Activated CD8-positive, alpha-beta memory T cell treated with anti-CD3 and anti-CD28 coated beads, Interleukin-2, amount 50 U/mL, for 4 hours (primary cell): ENCODE data around the gene GBP7.
"Not testable (repeated sequence)": the region's sequence is repeated elsewhere in the genome, so short reads cannot be mapped to it uniquely, and the experiment has no call there.

Source experiments
- DNase-seq: peaks from one replicate; pipeline ENCODE4 v3.0.0-alpha.2; 2020

GBP7 gene

DNA sequence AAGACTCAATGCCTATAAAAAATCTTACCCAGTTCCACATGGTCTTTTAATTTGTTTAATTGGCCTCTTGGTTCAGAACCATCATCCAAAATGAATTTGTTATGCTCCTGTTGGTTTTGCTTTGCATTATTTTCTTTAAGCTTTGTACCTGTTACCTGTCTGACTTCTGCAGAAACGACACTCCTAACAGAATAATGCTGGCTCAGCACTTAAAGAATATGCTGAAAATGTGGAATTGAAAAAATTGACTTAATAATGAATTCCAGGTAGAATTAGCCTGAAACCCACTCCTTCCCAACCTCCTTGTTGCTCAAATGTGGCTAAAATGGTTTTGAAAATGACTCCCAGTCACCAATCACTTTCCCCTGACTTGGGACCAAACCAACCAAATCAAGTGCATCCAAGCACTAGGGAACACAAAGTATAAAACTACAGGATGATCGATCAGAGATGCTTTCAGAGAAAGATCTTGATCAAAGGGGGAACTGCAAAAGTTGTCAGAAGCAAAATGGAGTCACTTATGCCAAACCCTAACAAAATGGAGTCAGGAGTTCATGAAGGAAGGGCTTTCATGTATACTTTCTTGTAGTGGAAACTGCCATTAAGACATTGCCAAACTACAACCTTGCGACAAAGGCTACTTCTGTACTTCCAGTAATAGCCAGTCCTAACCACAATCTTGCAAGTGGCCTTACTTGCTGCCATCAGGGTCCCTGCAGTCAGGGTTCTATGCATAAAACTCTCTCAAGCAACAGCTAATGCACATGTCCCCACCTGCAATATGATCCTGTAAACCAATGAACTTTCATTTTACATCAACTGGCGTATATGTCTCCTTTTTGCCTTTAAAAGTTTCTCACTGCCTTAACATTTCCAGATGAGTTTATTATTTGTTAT is 5.4 kb downstream of the GBP7 start:
- DNase-seq, result no peak

DNA sequence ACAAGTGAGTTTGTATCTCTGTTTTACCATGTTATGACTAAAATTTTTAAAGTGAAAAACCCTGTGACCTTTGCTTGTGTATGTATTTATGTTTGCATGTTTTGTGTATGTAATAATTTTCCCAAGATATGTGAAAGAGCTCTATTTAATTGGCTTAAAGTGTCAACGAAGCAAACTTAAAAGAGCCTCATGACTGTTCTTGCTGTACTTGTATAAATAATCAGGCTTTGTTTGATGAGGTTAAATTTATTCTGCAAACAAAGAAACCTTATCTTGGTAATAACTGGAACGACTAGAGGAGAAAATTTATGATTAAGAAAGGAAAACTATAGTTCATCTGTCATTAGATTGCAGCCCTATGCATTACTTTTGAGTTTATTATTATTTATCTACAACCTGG is 6.6 kb downstream of the GBP7 start:
- no peak for DNase-seq

DNA sequence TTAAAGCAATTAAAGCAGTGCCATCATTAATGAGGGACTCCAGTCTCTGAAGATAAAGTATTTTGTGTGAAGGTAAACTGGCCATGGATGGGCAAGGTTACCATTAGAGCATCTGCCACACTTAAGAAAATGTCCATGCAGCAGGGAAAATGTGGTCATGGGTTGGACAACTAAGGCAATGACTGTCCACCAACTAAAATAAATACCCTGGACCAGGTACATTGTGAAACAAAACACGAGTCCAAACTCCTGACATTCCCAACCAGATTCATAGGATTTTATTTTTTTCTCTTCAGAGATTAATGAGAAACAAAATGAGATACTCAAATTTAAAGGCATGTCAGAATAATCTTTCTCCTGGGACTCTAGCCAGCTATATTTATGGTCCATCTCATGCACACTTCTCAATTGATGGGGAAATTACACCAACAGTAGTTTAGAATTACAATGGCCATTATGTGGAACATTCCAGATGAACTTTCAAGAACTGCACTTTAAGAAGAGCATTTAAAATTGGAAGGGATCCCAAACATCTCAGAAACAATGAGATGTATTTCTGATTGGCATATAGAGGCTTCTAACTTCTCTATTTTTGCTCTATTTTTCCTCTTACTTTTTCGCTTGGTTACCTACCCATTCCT is 8.1 kb downstream of the GBP7 start:
- DNase-seq, result no peak

DNA sequence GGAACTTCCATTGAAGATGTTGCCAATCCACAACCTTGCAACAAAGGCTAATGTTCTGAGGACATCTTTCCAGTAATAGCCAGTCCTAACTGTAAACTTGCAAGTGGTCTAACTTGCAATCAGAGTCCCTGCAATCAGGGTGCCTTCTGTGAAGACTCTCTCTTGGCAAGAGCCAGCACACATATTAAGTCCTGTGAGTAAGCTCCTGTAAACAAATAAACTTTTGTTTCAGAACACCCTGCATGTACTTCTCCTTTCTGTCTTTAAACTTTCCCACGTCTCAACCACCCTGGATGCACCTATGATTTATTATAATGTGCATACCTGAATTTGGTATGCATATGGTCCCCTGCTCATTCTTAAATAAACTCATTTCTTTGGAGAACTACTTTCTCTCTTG is 9.1 kb downstream of the GBP7 start:
- DNase-seq, result no peak

DNA sequence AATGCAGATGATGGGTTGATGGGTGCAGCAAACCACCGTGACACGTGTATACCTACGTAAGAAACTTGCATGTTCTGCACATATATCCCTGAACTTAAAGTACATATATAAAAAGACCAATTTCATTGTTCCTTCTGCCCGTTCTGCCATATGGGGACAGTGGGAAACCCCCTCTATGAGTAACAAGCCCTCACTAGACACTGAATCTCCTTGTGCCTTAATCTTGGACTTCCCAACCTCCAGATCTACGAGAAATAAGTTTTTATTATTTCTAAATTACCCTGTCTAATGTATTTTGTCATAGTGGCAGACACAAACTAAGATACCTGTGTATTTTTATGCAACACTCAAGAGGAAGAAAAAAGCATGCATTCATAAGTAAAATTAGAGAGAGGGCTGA is 10.0 kb downstream of the GBP7 start:
- no peak for DNase-seq

DNA sequence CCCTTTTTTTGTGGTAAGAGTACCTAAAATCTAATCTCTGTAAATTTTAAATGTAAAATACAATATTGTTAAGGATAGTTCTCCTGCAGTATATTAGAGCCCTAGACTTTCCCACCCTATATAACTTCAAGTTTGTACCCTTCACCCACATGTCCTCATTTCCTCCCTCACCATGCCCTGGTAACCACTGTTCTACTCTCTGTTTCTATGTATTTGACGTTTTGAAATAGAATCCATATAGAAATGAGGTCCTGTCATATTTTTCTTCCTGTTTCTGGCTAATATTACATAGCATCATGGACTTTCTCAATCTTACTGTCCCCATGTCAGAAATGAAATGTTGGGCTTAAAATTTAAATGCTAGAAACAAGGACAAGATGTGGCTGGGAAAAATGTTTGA is 24.8 kb downstream of the GBP7 start:
- no peak for DNase-seq

DNA sequence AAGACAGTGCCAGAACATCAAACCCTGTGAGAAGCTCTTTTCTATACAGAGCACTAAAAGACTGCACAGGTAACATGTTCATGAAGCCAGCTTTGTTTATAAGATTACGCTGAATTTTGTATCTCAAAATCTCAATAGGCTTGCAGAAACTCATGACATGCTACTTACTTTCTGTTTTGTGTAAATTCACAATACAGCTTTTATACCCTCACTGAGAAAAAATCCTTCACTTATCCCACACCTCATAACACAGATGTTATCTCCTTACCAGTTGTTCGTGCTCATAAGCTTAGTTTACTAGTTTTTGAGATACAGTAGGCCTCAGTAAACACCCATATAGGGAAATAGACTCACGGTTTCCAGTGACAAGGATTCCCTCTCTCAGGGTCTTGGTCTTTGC is 25.8 kb downstream of the GBP7 start:
- no peak for DNase-seq

DNA sequence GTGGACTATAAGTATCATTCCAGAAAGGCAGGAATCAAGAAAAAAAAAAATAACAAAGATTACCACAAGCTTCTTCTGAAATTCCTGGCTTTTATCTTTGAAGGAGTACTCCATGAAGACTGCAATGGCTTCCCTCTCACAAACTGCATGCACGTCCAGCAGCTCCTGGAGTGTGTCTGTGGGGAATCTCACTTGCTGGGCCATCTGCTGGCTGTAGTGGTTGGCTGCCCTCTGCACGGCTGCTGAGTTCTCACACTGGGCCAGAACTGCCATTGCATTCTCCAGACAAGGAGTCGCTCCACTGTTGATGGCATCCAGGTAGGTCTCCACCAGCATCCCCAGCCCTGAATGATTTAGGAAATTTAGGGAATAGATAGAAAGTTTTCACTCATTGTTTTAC is 26.6 kb downstream of the GBP7 start:
- no peak for DNase-seq

DNA sequence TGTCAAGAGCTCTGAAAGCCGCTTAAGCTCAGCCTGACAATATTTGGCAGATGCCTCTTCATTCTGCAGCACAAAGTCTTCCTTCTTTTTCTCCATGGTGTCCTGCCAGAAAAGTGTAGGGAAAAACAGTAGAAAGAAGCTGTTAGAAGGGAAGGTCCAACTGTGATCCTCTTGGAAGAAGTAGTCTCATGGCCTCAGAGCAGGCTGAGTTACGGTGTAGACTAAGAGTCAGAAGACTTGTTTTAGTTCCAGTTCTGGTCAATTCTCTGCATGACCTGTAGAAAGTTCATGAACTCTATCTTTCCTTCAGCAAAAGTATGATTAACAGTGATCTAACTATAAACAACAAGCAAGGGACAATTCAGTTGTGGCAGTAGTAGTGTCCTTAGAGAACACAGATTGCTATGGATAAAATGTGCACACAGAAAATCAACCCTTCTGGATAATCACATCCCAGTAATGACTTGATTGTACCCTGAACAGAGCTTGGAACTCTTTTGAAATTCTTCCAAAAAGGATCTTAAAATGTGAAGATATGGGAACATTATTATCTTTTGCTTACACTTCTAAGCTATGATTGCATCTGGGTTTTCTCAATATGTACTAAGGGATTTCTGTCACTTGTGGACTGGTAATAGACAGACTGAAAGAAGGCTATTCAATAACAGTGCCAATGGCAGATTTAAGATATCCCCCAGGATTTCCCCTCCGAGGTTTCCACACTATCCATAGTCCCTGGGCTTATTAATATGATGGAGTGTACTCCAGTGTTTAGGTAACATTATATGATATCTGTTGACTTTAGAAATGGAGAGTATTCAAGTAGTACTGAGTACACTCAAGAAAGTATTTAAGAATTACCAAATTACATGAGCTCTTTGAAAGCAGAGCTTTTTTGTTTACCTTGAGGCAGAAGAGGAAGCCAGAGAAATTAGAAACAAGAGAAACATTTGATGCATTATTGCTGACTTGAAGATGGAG is 27.8 kb downstream of the GBP7 start:
- no peak for DNase-seq

DNA sequence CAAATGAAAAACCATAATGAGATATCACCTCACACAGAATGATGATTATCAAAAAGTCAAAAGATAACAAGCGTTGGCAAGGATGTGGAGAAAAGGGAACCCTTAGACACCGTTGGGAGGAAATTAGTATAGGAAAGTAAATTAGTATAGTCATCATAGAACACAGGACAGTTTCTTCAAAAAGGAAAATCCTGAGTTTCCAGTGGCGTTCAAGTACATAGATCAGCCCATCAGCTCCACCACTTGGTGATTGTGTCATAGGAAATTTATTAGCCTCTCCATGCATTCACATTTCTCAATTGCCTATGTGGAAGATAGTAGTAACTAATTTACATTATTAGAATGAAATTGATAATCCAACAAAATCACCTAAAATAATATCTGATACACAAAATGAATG is 29.1 kb downstream of the GBP7 start:
- no peak for DNase-seq

DNA sequence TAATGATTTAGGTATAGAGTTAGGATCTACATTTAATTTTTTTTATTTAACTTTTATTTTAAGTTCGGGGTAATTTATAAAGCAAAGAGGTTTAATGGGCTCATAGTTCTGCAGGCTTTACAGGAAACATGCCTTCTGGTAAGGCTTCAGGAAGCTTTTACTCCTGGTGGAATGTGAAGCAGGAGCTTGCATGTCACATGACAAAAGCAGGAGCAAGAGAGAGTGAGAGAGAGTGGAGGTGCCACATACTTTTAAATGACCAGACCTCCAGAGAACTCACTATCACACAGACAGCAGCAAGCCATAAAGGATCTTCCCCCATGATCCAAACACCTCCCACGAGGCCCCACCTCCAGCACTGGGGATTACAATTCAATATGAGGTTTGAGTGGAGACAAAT is 32.3 kb downstream of the GBP7 start:
- DNase-seq, result no peak

DNA sequence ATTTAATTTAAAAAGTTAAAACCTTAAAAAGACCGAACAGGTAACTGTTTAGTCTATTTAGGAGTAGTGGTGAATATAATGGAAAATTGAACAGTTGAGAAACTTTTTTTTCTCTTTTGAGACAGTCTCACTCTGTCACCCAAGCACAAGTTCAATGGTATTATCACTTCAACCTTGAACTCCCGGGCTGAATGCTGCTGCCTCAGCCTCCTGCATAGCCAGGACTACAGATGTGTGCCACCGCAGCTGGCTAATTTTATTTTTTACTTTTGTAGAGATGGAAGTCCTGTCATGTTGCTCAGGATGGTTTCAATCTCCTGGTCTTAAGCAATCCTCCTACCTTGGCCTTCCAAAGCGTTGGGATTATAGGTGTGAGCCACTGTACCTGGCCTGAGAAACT is 33.6 kb downstream of the GBP7 start:
- no peak for DNase-seq

DNA sequence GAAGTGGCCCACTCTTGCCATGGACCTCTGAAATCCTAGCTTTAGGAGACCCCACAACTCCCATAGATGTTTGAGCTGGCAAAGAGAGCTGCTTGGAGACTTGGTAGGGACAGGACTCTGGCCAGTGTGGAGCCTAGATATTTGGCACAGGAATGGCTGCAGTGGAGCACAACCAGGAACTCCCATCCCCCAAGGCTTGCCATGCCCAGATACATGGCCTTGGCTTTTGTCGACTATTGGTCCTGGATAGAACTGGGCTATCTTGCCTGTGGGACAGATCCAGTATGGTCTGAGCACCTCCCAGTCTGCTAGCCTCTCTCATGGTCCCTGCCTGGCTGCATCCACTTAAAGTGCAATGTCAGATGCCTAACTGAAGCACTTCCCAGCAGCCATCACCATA is 42.1 kb downstream of the GBP7 start:
- no peak for DNase-seq

DNA sequence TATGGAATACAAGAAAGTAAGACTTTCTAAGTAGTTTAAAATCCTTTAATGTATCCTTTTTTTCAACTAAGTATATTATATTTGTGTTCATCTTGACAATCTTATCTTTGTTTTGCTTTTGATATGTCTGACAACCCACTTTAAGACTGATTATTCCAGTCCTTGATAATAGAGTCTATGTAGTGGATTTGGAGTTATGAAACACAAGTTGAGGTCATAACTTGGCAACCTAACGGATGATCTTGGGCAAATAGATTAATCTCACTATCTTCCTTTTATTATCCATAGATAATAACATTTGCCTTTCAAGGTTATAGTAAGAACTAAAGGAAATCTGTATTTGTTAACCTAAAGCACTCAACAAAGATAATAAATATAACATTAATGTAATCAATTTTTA is 45.1 kb downstream of the GBP7 start:
- DNase-seq, result no peak

DNA sequence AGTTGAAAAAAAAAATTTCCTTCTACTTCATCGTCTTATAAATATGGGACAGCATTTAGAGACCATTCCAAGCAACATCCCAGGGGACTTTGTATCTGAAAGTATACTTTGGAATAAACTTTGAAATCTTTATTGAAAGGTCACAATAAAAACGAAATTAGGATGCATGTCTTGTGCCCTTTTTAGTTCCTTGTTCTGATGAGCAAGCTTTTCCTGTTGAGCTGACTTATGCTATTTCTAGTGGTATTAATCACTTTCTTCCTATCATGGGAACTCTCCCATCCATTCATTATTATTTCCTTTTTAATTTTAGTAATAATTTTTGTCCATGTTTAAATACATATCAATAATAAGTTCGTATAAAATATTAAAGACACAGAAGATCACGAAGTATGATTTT is 45.9 kb downstream of the GBP7 start:
- DNase-seq, result no peak

DNA sequence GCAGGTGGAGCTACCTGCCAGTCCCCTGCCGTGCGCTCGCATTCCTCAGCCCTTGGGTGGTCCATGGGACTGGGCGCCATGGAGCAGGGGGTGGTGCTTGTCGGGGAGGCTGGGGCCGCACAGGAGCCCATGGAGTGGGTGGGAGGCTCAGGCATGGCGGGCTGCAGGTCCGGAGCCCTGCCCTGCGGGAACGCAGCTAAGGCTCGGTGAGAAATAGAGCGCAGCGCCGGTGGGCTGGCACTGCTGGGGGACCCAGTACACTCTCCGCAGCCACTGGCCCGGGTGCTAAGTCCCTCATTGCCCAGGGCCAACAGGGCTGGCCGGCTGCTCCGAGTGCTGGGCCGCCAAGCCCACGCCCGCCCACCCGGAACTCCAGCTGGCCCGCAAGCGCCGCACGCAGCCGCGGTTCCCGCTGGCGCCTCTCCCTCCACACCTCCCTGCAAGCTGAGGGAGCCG is 47.8 kb downstream of the GBP7 start:
- DNase-seq, result not testable (repeated sequence)

DNA sequence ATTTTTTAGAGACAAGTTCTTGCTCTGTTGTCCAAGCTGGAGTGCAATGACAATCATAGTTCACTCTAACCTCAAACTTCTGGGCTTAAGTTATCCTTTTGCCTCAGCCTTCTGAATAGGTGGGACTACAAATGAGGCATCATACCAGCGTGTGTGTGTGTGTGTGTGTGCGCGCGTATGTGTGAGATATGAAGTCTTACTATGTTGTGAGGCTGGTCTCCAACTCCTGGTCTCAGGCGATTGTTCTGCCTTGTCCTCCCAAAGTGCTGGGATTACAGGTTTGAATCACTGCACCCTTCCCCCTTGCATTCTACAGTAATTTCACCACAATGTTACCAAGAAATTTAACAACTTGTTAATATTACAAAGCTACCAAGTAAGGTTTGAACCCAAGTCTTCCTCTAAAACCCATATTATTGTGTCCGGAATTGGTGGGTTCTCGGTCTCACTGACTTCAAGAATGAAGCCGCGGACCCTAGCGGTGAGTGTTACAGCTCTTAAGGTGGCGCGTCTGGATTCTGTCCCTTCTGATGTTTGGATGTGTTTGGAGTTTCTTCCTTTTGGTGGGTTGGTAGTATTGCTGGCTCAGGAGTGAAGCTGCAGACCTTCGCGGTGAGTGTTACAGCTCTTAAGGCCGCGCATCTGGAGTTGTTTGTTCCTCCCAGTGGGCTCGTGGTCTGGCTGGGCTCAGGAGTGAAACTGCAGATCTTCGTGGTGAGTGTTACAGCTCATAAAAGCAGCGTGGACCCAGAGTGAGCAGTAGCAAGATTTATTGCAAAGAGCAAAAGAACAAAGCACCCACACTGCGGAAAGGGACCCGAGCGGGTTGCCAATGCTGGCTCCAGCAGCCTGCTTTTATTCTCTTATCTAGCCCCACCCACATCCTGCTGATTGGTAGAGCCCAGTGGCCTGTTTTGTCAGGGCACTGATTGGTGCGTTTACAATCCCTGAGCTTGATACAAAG is 48.9 kb downstream of the GBP7 start:
- DNase-seq, result peak; percentile 81

DNA sequence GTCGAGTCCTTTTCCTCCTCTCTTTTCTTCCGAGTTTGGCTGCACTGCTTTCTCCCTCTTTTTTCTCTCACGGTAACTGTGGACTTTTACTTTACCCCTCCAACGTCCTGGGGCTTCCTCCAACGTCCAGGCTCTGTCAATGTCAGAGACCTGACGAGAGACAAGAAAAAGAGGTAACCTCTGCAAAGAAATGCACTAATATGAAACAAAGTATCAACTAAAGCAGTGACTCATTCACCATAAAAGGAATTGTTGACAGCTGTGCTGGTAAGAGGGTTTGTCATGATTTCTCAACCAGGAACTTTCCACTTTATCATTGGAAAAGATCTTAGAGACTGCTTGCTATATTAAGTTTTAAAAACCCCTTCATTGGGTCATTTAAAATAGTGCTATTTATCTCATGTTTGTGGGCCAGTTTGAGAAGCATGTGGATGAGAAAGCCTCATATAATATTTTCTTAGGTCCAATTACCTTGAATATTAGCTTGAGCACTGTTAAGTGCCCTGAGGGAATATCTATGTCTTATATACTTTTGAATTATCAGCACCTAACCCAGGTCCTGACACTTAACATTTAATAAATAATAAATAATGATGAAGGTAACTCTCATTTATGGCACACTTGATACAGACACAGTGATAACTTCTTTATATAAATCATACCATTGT is 49.8 kb downstream of the GBP7 start, which contains the start of gene GBP2:
TSS of gene GBP2 (minus strand) at position 202 of the 668 bp plus-strand sequence. CDS start 4,148 bp downstream, outside the sequence.
- DNase-seq, result no peak

DNA sequence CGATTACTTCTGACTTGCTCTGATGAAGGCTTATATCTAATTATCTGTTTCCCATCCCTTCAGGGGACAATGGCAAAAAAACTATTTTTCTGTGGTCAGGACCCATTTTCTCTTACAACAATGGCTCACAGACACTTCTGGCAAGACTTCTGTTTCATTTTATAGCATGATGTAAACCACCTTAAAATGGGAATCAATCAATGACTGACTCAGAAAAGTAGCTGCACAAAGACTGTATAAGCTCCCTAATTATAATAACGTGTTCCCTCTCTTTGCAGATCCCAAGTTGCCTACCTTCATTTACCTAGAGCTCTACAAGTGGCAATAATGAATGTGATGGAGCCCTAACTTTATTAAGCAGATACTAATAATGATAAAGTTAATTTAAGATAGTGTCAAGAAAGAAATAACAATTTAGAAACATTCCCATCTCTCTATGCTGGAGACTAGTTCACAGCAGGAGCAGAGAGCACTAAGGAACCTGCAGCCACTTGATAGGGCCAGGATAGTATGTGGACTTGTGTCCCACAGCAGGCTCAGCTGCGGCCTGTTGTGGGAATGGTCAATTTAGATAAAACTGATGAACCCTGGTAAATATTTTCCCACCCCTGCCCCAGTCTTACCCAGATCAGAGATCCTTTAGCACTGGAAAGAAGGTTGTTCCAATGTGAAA is 50.4 kb downstream of the GBP7 start:
- no peak for DNase-seq

DNA sequence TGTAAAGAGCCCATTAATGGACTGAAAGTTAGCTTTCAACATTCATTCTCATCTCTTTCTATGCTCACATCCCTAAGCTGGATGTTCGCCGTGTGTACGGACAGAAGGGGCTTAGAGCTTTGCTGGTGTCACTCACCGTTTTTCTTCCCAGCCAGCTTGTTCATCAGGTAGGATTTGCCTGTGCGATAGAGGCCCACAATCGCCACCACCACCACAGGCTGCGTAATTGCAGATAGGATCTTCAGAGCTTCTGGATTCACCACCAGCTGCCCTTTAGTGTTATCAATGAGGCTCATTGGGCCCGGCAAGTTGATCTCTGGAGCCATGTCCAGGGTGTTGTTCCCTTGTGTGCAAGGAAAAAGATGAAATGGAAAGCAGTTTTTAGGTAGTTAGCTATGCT is 54.2 kb downstream of the GBP7 start:
- DNase-seq, result no peak

DNA sequence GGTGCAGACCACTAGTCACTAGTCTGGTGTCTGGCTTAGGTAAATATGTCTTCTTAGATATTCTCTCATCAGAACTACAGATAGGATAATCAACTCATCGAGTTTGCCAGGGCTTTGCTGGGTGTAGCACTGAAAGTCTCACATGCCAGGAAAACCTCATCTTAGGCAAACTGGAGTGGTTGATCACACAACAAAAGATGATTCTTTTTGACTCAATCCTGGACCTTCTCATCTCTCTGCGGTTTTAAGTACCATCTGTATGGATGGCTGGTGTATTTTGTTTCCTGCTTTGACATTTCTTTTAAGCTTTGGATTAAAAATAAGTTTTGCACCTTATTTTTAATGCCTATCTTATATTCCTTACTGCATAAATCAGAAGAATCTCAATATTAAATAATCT is 61.1 kb downstream of the GBP7 start:
- DNase-seq, result no peak
